ENCODE results near the gene ATF4. TPM values are rescaled to one million over a fixed set of nuclear protein-coding genes. Genes with fewer than 3 reads are reported as not detected.
A peak's percentile ranks its signal among the peaks of the same experiment; 100 is the strongest.

Gene ATF4
- total RNA-seq, 4 donors from 2014 or later: 222 to 550 (median 280) TPM

- DNase-seq: no peak
- no peaks in the 10 kb centered on the region for H3K27me3 ChIP-seq
- peaks cover 0 to 18% (median 2%) of the 10 kb centered on the region in 4 donors for H3K4me1 ChIP-seq
- TF ChIP-seq CTCF (IDR thresholded peaks at IDR 0.05) (no peak), POLR2A (IDR thresholded peaks at IDR 0.05) (no peak)
- H3K4me3 ChIP-seq: no peak overlapping the region
- H3K9me3 ChIP-seq: no peaks in the 10 kb centered on the region
- no peak overlapping the region for H3K27ac ChIP-seq
- H3K36me3 ChIP-seq: peaks cover 0 to 18% (median 0%) of the 10 kb centered on the region in 3 donors
Observed at GRCh38 chr22:39486951-39487825, 33.2 kb upstream of the ATF4 start.

- H3K36me3 ChIP-seq: peaks cover 0 to 18% (median 0%) of the 10 kb centered on the region in 3 donors
Observed at GRCh38 chr22:39487826-39488520, 32.4 kb upstream of the ATF4 start.

GRCh38 chr22:39488563-39489083 is 31.7 kb upstream of the ATF4 start:
- Histone ChIP-seq H3K36me3 (peaks cover 0 to 18% (median 0%) of the 10 kb centered on the region in 3 donors), H3K4me3 (no peak overlapping the region), H3K4me1 (peaks cover 0 to 18% (median 2%) of the 10 kb centered on the region in 4 donors), H3K9me3 (no peaks in the 10 kb centered on the region), H3K27ac (no peak overlapping the region), H3K27me3 (no peaks in the 10 kb centered on the region)
- DNase-seq: no peak
- no peak for TF ChIP-seq POLR2A (IDR thresholded peaks at IDR 0.05)
- TF ChIP-seq CTCF (IDR thresholded peaks at IDR 0.05): no peak

More at GRCh38 chr22:39487826-39488520, 32.4 kb upstream of the ATF4 start:
- H3K4me3 ChIP-seq: no peak overlapping the region
- H3K9me3 ChIP-seq: no peaks in the 10 kb centered on the region
- TF ChIP-seq CTCF (IDR thresholded peaks at IDR 0.05) (no peak), POLR2A (IDR thresholded peaks at IDR 0.05) (no peak)
- peaks cover 0 to 18% (median 2%) of the 10 kb centered on the region in 4 donors for H3K4me1 ChIP-seq
- H3K27me3 ChIP-seq: no peaks in the 10 kb centered on the region
- H3K27ac ChIP-seq: no peak overlapping the region
- no peak for DNase-seq

- H3K27me3 ChIP-seq: no peaks in the 10 kb centered on the region
- peaks cover 0 to 18% (median 0%) of the 10 kb centered on the region in 3 donors for H3K36me3 ChIP-seq
- peak in 1 of 3 donors; percentile 72 for DNase-seq
- TF ChIP-seq CTCF (IDR thresholded peaks at IDR 0.05): no peak
- TF ChIP-seq POLR2A (IDR thresholded peaks at IDR 0.05): no peak
- no peaks in the 10 kb centered on the region for H3K9me3 ChIP-seq
- peak overlapping the region in 2 of 4 donors; percentile 47 to 60 for H3K27ac ChIP-seq
- H3K4me3 ChIP-seq: no peak overlapping the region
- peaks cover 0 to 18% (median 2%) of the 10 kb centered on the region in 4 donors for H3K4me1 ChIP-seq
Observed at GRCh38 chr22:39489094-39490068, 31.0 kb upstream of the ATF4 start.
